Duodenal mucosa (tissue), 2 donors: ENCODE measurements around the gene GLIS1.

Source experiments
- H3K27ac ChIP-seq: one replicate; pipeline ENCODE4 v1.7.0; 2013; ENCODE audit warnings: low read depth, low read length
- H3K27me3 ChIP-seq, 2 donors: one replicate each; pipeline ENCODE4 v1.7.0; 2013; ENCODE audit warnings: low read length in 2 of 2, control low read depth in 1 of 2; ENCODE audit not compliant: insufficient read depth in 2 of 2, control insufficient read depth in 1 of 2
- H3K36me3 ChIP-seq, 2 donors: one replicate each; pipeline ENCODE4 v1.7.0; 2013; ENCODE audit warnings: low read length in 2 of 2, control low read depth in 1 of 2; ENCODE audit not compliant: insufficient read depth in 2 of 2, control insufficient read depth in 1 of 2
- H3K4me1 ChIP-seq, 2 donors: one replicate each; pipeline ENCODE4 v1.7.0; 2013; ENCODE audit warnings: low read length in 2 of 2, control low read depth in 1 of 2; ENCODE audit not compliant: insufficient read depth in 2 of 2, control insufficient read depth in 1 of 2
- H3K4me3 ChIP-seq, 2 donors: one replicate each; pipeline ENCODE4 v1.7.0; 2013; ENCODE audit warnings: low read length in 2 of 2, low read depth in 1 of 2
- H3K9ac ChIP-seq, 2 donors: one replicate each; pipeline ENCODE4 v1.7.0; 2013; ENCODE audit warnings: low read length in 2 of 2, low read depth in 1 of 2
- H3K9me3 ChIP-seq, 2 donors: one replicate each; pipeline ENCODE4 v1.7.0; 2013; ENCODE audit warnings: low read length in 2 of 2, control low read depth in 1 of 2; ENCODE audit not compliant: control insufficient read depth in 1 of 2

GLIS1 gene

GRCh38 chr1:53629101-53629691, 109.8 kb downstream of the GLIS1 start:
- Histone ChIP-seq H3K27me3 (no peaks in the 10 kb centered on the region), H3K4me1 (no peaks in the 10 kb centered on the region), H3K4me3 (no peak overlapping the region), H3K27ac (no peak overlapping the region), H3K9ac (no peak overlapping the region), H3K9me3 (no peaks in the 10 kb centered on the region), H3K36me3 (no peaks in the 10 kb centered on the region)

- Histone ChIP-seq H3K9ac (no peak overlapping the region), H3K9me3 (no peaks in the 10 kb centered on the region), H3K36me3 (no peaks in the 10 kb centered on the region), H3K27me3 (no peaks in the 10 kb centered on the region), H3K27ac (no peak overlapping the region), H3K4me3 (no peak overlapping the region), H3K4me1 (no peaks in the 10 kb centered on the region)
Observed at GRCh38 chr1:53628286-53628955, 110.5 kb downstream of the GLIS1 start.

GRCh38 chr1:53627666-53628065, 111.3 kb downstream of the GLIS1 start:
- H3K4me1 ChIP-seq, result no peaks in the 10 kb centered on the region
- no peaks in the 10 kb centered on the region for H3K9me3 ChIP-seq
- no peak overlapping the region for H3K9ac ChIP-seq
- H3K27me3 ChIP-seq, result no peaks in the 10 kb centered on the region
- no peak overlapping the region for H3K4me3 ChIP-seq
- H3K36me3 ChIP-seq, result no peaks in the 10 kb centered on the region
- H3K27ac ChIP-seq, result no peak overlapping the region

GRCh38 chr1:53627031-53627430, 111.9 kb downstream of the GLIS1 start:
- Histone ChIP-seq H3K4me3 (no peak overlapping the region), H3K9me3 (no peaks in the 10 kb centered on the region), H3K36me3 (no peaks in the 10 kb centered on the region), H3K9ac (no peak overlapping the region), H3K4me1 (no peaks in the 10 kb centered on the region), H3K27ac (no peak overlapping the region), H3K27me3 (no peaks in the 10 kb centered on the region)

GRCh38 chr1:53626616-53627015, 112.3 kb downstream of the GLIS1 start:
- no peaks in the 10 kb centered on the region for H3K4me1 ChIP-seq
- no peak overlapping the region for H3K9ac ChIP-seq
- no peaks in the 10 kb centered on the region for H3K9me3 ChIP-seq
- H3K27me3 ChIP-seq, result no peaks in the 10 kb centered on the region
- H3K4me3 ChIP-seq, result no peak overlapping the region
- no peak overlapping the region for H3K27ac ChIP-seq
- no peaks in the 10 kb centered on the region for H3K36me3 ChIP-seq

- Histone ChIP-seq H3K9ac (no peak overlapping the region), H3K36me3 (no peaks in the 10 kb centered on the region), H3K27ac (no peak overlapping the region), H3K9me3 (no peaks in the 10 kb centered on the region), H3K27me3 (no peaks in the 10 kb centered on the region), H3K4me3 (no peak overlapping the region), H3K4me1 (no peaks in the 10 kb centered on the region)
Observed at GRCh38 chr1:53625766-53626520, 113.0 kb downstream of the GLIS1 start.

- no peak overlapping the region for H3K27ac ChIP-seq
- no peaks in the 10 kb centered on the region for H3K27me3 ChIP-seq
- H3K4me1 ChIP-seq, result peaks cover 0 to 3% of the 10 kb centered on the region in 2 donors
- no peaks in the 10 kb centered on the region for H3K36me3 ChIP-seq
- H3K9ac ChIP-seq, result no peak overlapping the region
- H3K9me3 ChIP-seq, result no peaks in the 10 kb centered on the region
- H3K4me3 ChIP-seq, result no peak overlapping the region
Observed at GRCh38 chr1:53625049-53625448, 113.9 kb downstream of the GLIS1 start.

GRCh38 chr1:53622531-53622930, 116.4 kb downstream of the GLIS1 start:
- Histone ChIP-seq H3K9ac (no peak overlapping the region), H3K4me1 (peaks cover 0 to 6% of the 10 kb centered on the region in 2 donors), H3K27me3 (no peaks in the 10 kb centered on the region), H3K27ac (no peak overlapping the region), H3K9me3 (no peaks in the 10 kb centered on the region), H3K4me3 (no peak overlapping the region), H3K36me3 (no peaks in the 10 kb centered on the region)

GRCh38 chr1:53621144-53621543, 117.8 kb downstream of the GLIS1 start:
- H3K4me3 ChIP-seq, result no peak overlapping the region
- H3K36me3 ChIP-seq, result no peaks in the 10 kb centered on the region
- no peaks in the 10 kb centered on the region for H3K9me3 ChIP-seq
- no peak overlapping the region for H3K27ac ChIP-seq
- no peak overlapping the region for H3K9ac ChIP-seq
- H3K27me3 ChIP-seq, result no peaks in the 10 kb centered on the region
- peaks cover 0 to 6% of the 10 kb centered on the region in 2 donors for H3K4me1 ChIP-seq

GRCh38 chr1:53620061-53620855, 118.7 kb downstream of the GLIS1 start:
- no peak overlapping the region for H3K9ac ChIP-seq
- peaks cover 0 to 6% of the 10 kb centered on the region in 2 donors for H3K4me1 ChIP-seq
- H3K27ac ChIP-seq, result no peak overlapping the region
- H3K9me3 ChIP-seq, result no peaks in the 10 kb centered on the region
- H3K27me3 ChIP-seq, result no peaks in the 10 kb centered on the region
- no peak overlapping the region for H3K4me3 ChIP-seq
- H3K36me3 ChIP-seq, result no peaks in the 10 kb centered on the region
